OCI-LY7 (cell line): Measurements from ENCODE around the gene LARGE1.

Source experiments
- EZH2phosphoT487 ChIP-seq: fragments of 200-600 bp; sonication (generic); IDR thresholded peaks from 2 replicates; pipeline ENCODE4 v1.6.1; 2018; ENCODE audit warnings: low read depth, borderline replicate concordance, mild to moderate bottlenecking, mixed run types, antibody characterized with exemption, low read length, moderate library complexity, mixed read lengths
- TF ChIP-seq, protein P1 (sequence below): fragments of 200-600 bp; sonication (generic); conservative IDR thresholded peaks from 2 replicates; pipeline ENCODE4 v1.5.1; 2014; ENCODE audit warnings: mild to moderate bottlenecking, antibody characterized with exemption, low read length, moderate library complexity, mixed read lengths

DNA sequence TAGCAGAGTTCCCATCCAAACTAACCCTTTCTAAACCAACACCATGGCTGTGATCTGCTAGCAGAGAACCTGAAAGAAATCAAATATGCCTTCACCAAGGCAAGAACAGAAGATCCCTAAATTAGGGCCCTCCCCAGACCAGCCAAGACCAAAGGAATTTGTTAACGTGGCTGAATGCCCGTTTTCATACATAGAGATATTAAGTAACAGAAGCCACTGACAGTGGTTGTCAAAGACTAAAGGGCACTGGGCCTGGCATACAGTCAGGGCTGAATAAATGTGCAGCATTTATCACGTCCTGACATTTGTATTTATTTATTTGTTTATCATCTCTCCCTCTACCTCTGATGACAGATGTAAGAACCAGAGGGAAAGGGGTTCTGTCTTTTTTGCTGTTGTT, 271.8 kb downstream of the LARGE1 start:
- TF ChIP-seq, protein P1, sequence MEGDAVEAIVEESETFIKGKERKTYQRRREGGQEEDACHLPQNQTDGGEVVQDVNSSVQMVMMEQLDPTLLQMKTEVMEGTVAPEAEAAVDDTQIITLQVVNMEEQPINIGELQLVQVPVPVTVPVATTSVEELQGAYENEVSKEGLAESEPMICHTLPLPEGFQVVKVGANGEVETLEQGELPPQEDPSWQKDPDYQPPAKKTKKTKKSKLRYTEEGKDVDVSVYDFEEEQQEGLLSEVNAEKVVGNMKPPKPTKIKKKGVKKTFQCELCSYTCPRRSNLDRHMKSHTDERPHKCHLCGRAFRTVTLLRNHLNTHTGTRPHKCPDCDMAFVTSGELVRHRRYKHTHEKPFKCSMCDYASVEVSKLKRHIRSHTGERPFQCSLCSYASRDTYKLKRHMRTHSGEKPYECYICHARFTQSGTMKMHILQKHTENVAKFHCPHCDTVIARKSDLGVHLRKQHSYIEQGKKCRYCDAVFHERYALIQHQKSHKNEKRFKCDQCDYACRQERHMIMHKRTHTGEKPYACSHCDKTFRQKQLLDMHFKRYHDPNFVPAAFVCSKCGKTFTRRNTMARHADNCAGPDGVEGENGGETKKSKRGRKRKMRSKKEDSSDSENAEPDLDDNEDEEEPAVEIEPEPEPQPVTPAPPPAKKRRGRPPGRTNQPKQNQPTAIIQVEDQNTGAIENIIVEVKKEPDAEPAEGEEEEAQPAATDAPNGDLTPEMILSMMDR: no peak
- no peak for TF ChIP-seq EZH2phosphoT487
